Stomach (tissue), 4 donors: Measurements from ENCODE around the gene DNAI4.

Experiments used
- POLR2AphosphoS5 ChIP-seq, 3 donors: sonication (generic); formaldehyde crosslinking; IDR thresholded peaks; one replicate each; pipeline ENCODE4 v1.6.1; 2016; ENCODE audit warnings: antibody characterized with exemption in 3 of 3
- TF ChIP-seq, protein P1 (sequence below), 7 experiments: fragments of 450-650 bp in 4 of 7; fragments of 200-600 bp in 3 of 7; sonication (generic) in 3 of 7; IDR thresholded peaks; one replicate each; pipeline ENCODE4 v1.5.1; 2016 to 2019; ENCODE audit warnings: antibody characterized with exemption in 7 of 7, control low read depth in 2 of 7, mild to moderate bottlenecking in 1 of 7

DNA sequence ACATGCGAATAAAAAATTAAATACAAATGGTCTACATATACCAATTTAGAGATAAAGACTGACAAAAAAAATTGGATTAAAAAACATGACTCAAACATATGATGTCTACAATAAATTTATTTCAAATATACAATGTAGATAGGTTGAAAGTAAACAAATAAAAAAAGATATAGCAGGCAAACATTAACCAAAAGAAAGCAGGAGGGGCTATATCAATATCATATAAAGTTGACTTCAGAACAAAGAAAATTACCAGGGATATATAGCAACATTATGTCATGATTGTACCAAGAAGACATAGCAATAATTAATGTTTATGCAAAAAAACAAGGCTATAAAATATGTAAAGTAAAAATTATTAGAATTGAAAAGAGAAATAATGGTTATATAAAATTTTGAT, 73.7 kb downstream of the DNAI4 start:
- TF ChIP-seq, protein P1, sequence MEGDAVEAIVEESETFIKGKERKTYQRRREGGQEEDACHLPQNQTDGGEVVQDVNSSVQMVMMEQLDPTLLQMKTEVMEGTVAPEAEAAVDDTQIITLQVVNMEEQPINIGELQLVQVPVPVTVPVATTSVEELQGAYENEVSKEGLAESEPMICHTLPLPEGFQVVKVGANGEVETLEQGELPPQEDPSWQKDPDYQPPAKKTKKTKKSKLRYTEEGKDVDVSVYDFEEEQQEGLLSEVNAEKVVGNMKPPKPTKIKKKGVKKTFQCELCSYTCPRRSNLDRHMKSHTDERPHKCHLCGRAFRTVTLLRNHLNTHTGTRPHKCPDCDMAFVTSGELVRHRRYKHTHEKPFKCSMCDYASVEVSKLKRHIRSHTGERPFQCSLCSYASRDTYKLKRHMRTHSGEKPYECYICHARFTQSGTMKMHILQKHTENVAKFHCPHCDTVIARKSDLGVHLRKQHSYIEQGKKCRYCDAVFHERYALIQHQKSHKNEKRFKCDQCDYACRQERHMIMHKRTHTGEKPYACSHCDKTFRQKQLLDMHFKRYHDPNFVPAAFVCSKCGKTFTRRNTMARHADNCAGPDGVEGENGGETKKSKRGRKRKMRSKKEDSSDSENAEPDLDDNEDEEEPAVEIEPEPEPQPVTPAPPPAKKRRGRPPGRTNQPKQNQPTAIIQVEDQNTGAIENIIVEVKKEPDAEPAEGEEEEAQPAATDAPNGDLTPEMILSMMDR (IDR thresholded peaks at IDR 0.05) = no peak
- no peak for TF ChIP-seq POLR2AphosphoS5 (IDR thresholded peaks at IDR 0.05)
